Suprapubic skin (tissue), 4 donors: ENCODE data around the gene PREX1. TPM values are rescaled to one million over a fixed set of nuclear protein-coding genes. Genes with fewer than 3 reads are reported as not detected.

Source experiments
- DNase-seq, 2 donors: peaks; one replicate each; pipeline ENCODE4 v3.0.0-alpha.2; 2019; ENCODE audit warnings: low spot score in 2 of 2
- H3K27ac ChIP-seq: fragments of 200-600 bp; sonication (generic); one replicate; pipeline ENCODE4 v1.5.1; 2019
- H3K27me3 ChIP-seq: fragments of 200-600 bp; sonication (generic); one replicate; pipeline ENCODE4 v1.5.1; 2019
- H3K36me3 ChIP-seq: fragments of 200-600 bp; sonication (generic); one replicate; pipeline ENCODE4 v1.5.1; 2019
- H3K4me1 ChIP-seq: fragments of 200-600 bp; sonication (generic); one replicate; pipeline ENCODE4 v1.5.1; 2019
- H3K4me3 ChIP-seq: fragments of 200-600 bp; sonication (generic); one replicate; pipeline ENCODE4 v1.5.1; 2019; ENCODE audit warnings: mild to moderate bottlenecking
- H3K9me3 ChIP-seq: fragments of 200-600 bp; sonication (generic); one replicate; pipeline ENCODE4 v1.5.1; 2019
- EP300 ChIP-seq: sonication (generic); formaldehyde crosslinking; IDR thresholded peaks from one replicate; pipeline ENCODE4 v1.6.1; 2017; ENCODE audit warnings: antibody characterized with exemption
- POLR2A ChIP-seq, 2 donors: fragments of 450-650 bp; IDR thresholded peaks; one replicate each; pipeline ENCODE4 v1.6.1; 2017; ENCODE audit warnings: antibody characterized with exemption in 2 of 2, mild to moderate bottlenecking in 2 of 2, moderate library complexity in 2 of 2
- POLR2AphosphoS5 ChIP-seq, 3 donors: sonication (generic); formaldehyde crosslinking; IDR thresholded peaks; one replicate each; pipeline ENCODE4 v1.6.1; 2017; ENCODE audit warnings: antibody characterized with exemption in 3 of 3
- WGBS: methylation state at CpG from one replicate; pipeline ENCODE4 v1.1.5; 2018; 5-methylcytosine and 5-hydroxymethylcytosine counted together
- total RNA-seq, 4 donors: library from RNA; depleted of rRNA; stranded (reverse); fragments of >200 nt; gene quantifications; one replicate each; pipeline ENCODE4 v1.1.0, GENCODE V29; 2016
- TF ChIP-seq, protein P1 (sequence below), 2 donors: fragments of 200-600 bp in 1 of 2; fragments of 450-650 bp in 1 of 2; sonication (generic) in 1 of 2; IDR thresholded peaks; one replicate each; pipeline ENCODE4 v1.5.1; 2016 to 2019; ENCODE audit warnings: antibody characterized with exemption in 2 of 2, mild to moderate bottlenecking in 1 of 2, moderate library complexity in 1 of 2

PREX1 gene
- total RNA-seq, 4 donors from 2014 or later: 4.7 to 15.1 (median 10.2) TPM

GRCh38 chr20:48766205-48766604 lies 61.6 kb downstream of the PREX1 start:
- DNase-seq: no peak
- TF ChIP-seq POLR2AphosphoS5 (IDR thresholded peaks at IDR 0.05) (no peak), POLR2A (IDR thresholded peaks at IDR 0.05) (no peak), EP300 (no peak)
- TF ChIP-seq, protein P1, sequence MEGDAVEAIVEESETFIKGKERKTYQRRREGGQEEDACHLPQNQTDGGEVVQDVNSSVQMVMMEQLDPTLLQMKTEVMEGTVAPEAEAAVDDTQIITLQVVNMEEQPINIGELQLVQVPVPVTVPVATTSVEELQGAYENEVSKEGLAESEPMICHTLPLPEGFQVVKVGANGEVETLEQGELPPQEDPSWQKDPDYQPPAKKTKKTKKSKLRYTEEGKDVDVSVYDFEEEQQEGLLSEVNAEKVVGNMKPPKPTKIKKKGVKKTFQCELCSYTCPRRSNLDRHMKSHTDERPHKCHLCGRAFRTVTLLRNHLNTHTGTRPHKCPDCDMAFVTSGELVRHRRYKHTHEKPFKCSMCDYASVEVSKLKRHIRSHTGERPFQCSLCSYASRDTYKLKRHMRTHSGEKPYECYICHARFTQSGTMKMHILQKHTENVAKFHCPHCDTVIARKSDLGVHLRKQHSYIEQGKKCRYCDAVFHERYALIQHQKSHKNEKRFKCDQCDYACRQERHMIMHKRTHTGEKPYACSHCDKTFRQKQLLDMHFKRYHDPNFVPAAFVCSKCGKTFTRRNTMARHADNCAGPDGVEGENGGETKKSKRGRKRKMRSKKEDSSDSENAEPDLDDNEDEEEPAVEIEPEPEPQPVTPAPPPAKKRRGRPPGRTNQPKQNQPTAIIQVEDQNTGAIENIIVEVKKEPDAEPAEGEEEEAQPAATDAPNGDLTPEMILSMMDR (IDR thresholded peaks at IDR 0.05): no peak
- Histone ChIP-seq H3K27ac (no peak overlapping the region), H3K9me3 (no peaks in the 10 kb centered on the region), H3K4me3 (no peak overlapping the region), H3K36me3 (no peaks in the 10 kb centered on the region), H3K4me1 (peaks cover 13% of the 10 kb centered on the region), H3K27me3 (peaks cover 18% of the 10 kb centered on the region)
- WGBS: 71% methylated on average over 7 of the region's 7 CpGs

GRCh38 chr20:48765359-48765758 lies 62.4 kb downstream of the PREX1 start:
- Histone ChIP-seq H3K27me3 (peaks cover 18% of the 10 kb centered on the region), H3K9me3 (no peaks in the 10 kb centered on the region), H3K36me3 (no peaks in the 10 kb centered on the region), H3K4me3 (no peak overlapping the region), H3K27ac (no peak overlapping the region), H3K4me1 (peaks cover 12% of the 10 kb centered on the region)
- 93% methylated on average over 4 of the region's 4 CpGs for WGBS
- no peak for DNase-seq
- TF ChIP-seq POLR2AphosphoS5 (IDR thresholded peaks at IDR 0.05) (no peak), EP300 (no peak), POLR2A (IDR thresholded peaks at IDR 0.05) (no peak)
- TF ChIP-seq, protein P1 (IDR thresholded peaks at IDR 0.05): no peak

DNA sequence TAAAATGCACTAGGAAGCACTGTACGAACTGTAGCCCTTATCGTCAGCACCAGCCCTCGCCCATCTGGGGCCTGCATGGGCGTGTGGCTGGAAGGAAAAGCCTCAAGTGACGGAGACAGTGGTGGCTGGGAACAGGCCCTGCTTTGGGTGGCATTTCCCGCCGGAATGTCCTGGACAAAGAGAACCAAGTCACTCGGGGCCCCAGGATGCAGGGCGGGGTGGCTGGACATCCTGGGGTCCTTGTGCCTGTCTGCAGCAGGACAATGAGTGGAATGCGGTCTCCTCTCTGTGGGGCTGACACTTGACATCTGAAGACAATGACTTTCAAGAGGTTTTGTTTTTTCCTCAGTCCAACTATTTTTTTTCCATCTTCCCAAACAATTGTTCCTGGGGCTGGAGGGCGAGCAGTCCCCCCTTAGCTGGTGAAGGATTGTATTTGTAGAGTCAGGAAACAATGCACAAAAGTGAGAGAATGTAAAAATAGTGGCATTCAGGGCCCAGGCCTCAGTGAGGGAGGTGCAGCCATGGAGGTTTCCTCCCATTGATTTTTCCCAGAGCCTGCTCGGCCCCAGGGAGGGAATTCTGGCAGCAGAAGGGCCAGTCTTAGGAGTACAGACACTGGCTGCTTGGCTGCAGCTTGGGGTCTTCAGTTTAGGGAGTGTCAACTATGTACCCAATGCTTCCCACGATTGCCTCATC lies 64.4 kb downstream of the PREX1 start:
- Histone ChIP-seq H3K27me3 (peaks cover 3% of the 10 kb centered on the region), H3K9me3 (no peaks in the 10 kb centered on the region), H3K36me3 (no peaks in the 10 kb centered on the region), H3K4me1 (peaks cover 6% of the 10 kb centered on the region), H3K27ac (peak overlapping the region; percentile 23), H3K4me3 (no peak overlapping the region)
- 76% methylated on average over 13 of the region's 13 CpGs for WGBS
- no peak for DNase-seq
- no peak for TF ChIP-seq POLR2A (IDR thresholded peaks at IDR 0.05)
- TF ChIP-seq, protein P1 (IDR thresholded peaks at IDR 0.05): no peak
- no peak for TF ChIP-seq POLR2AphosphoS5 (IDR thresholded peaks at IDR 0.05)
- no peak for TF ChIP-seq EP300

- DNase-seq: no peak
- Histone ChIP-seq H3K27me3 (peaks cover 3% of the 10 kb centered on the region), H3K4me1 (peaks cover 6% of the 10 kb centered on the region), H3K9me3 (no peaks in the 10 kb centered on the region), H3K36me3 (no peaks in the 10 kb centered on the region), H3K27ac (peak overlapping the region; percentile 24), H3K4me3 (no peak overlapping the region)
- WGBS: 91% methylated on average over 3 of the region's 3 CpGs
- TF ChIP-seq, protein P1 (IDR thresholded peaks at IDR 0.05): no peak
- TF ChIP-seq POLR2A (IDR thresholded peaks at IDR 0.05) (no peak), EP300 (no peak), POLR2AphosphoS5 (IDR thresholded peaks at IDR 0.05) (no peak)
Measured at GRCh38 chr20:48761874-48762273, 65.9 kb downstream of the PREX1 start.

GRCh38 chr20:48761023-48761785 lies 66.6 kb downstream of the PREX1 start:
- Histone ChIP-seq H3K4me3 (no peak overlapping the region), H3K27ac (peak overlapping the region; percentile 29), H3K4me1 (peaks cover 6% of the 10 kb centered on the region), H3K36me3 (no peaks in the 10 kb centered on the region), H3K27me3 (peaks cover 3% of the 10 kb centered on the region), H3K9me3 (no peaks in the 10 kb centered on the region)
- no peak for TF ChIP-seq POLR2A (IDR thresholded peaks at IDR 0.05)
- TF ChIP-seq, protein P1 (IDR thresholded peaks at IDR 0.05): no peak
- TF ChIP-seq POLR2AphosphoS5 (IDR thresholded peaks at IDR 0.05): no peak
- no peak for TF ChIP-seq EP300
- DNase-seq: no peak
- WGBS: 74% methylated on average over 12 of the region's 12 CpGs
